ENCODE results near the gene GAL3ST2. TPM values are rescaled to one million over a fixed set of nuclear protein-coding genes. Genes with fewer than 3 reads are reported as not detected.

The GAL3ST2 gene
- polyA plus RNA-seq, 1 experiment = not detected

DNA sequence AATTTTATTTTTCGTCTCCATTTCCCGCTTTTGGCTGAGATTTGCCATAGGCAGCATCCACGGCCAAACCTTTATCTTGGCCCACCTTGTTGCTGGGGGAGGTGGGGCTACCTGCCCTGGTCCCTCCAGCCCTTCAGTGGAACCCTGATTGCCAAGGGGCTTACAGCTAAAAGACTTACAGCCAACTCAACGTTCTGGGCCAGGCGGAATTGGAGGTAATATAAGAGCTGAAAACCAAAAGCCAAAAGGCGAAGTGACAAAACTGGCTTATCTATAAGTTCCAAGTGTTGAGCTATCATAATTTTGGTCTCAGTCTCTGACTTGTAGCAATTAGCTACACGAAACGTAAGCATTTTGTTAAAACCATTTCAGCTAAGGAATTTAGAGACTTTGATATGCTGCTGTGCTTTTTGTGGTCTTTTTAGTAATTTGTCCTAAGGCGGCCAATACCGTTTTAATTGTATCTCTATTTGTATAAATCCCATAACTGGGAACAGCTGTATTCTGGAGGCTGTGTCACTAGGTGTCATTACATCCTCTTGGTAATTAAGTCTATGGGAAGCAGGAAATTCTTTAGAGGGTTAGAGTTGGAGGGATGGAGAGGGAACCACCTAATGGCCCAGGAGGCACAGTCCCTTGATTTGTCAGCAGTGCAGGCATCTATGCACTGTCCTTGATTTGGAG, 58.0 kb downstream of the GAL3ST2 start:
- no peak overlapping the region for H3K4me3 ChIP-seq (ENCODE audit: low read depth, low read length)
- ChIA-PET POLR2A (no interaction called here), CTCF (interaction anchor here (0.7 to 1.4 kb wide), 3 partner anchors 9 to 44 kb away, joined by 3 to 6 read pairs (median 4); no protein-coding TSS in a partner anchor)
- H3K36me3 ChIP-seq (ENCODE audit: control insufficient read depth, insufficient read depth, low read length) = no peaks in the 10 kb centered on the region
- DNase-seq (ENCODE audit: low read depth) = no peak
- TF ChIP-seq, protein P1, sequence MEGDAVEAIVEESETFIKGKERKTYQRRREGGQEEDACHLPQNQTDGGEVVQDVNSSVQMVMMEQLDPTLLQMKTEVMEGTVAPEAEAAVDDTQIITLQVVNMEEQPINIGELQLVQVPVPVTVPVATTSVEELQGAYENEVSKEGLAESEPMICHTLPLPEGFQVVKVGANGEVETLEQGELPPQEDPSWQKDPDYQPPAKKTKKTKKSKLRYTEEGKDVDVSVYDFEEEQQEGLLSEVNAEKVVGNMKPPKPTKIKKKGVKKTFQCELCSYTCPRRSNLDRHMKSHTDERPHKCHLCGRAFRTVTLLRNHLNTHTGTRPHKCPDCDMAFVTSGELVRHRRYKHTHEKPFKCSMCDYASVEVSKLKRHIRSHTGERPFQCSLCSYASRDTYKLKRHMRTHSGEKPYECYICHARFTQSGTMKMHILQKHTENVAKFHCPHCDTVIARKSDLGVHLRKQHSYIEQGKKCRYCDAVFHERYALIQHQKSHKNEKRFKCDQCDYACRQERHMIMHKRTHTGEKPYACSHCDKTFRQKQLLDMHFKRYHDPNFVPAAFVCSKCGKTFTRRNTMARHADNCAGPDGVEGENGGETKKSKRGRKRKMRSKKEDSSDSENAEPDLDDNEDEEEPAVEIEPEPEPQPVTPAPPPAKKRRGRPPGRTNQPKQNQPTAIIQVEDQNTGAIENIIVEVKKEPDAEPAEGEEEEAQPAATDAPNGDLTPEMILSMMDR (IDR thresholded peaks at IDR 0.05; ENCODE audit: insufficient read depth, low read depth, low read length) = no peak
- H3K27me3 ChIP-seq (ENCODE audit: control insufficient read depth, insufficient read depth, low read length) = peaks cover 8% of the 10 kb centered on the region

DNA sequence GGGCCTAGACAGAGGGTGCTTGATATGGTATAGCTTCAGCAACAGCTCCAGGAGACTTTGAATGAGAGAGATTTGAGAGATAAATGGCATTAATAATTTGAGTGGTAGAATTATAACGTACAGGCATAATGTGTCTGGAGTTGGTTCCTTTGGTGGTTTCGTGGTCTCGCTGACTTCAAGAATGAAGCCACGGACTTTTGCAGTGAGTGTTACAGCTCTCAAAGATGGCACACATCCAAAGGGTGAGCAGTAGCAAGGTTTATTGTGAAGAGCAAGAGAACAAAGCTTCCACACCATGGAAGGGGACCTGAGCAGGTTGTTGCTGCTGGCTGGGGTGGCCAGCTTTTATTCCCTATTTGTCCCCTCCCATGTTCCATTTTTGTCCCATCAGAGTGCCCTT, 59.0 kb downstream of the GAL3ST2 start:
- Histone ChIP-seq H3K27me3 (ENCODE audit: control insufficient read depth, insufficient read depth, low read length) (peaks cover 8% of the 10 kb centered on the region), H3K4me3 (ENCODE audit: low read depth, low read length) (no peak overlapping the region), H3K36me3 (ENCODE audit: control insufficient read depth, insufficient read depth, low read length) (no peaks in the 10 kb centered on the region)
- POLR2A ChIA-PET = no interaction called here
- CTCF ChIA-PET = interaction anchor here (1.4 kb wide), 2 partner anchors 10 to 43 kb away, joined by 3 to 6 read pairs; no protein-coding TSS in a partner anchor
- TF ChIP-seq, protein P1 (IDR thresholded peaks at IDR 0.05; ENCODE audit: insufficient read depth, low read depth, low read length) = no peak
- no peak for DNase-seq (ENCODE audit: low read depth)

DNA sequence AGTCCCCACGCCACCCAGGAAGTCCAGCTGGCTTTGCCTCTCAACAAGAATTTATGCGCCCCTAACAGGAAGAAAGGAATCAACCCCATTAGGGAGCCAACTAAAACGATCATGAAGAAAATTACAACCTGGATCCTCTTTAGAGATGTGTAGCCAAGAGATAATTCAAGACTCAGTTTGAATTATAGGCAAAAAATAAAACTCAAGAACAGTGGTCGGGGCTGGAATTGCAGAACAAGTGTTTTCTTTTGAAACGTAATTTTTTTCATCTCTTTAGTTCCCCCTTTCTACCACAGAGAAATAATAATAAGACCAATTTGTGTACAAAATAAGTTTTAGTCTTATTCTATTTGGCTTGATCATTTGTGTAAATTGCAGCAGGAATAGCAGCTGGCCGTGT, 59.7 kb downstream of the GAL3ST2 start:
- Histone ChIP-seq H3K27me3 (ENCODE audit: control insufficient read depth, insufficient read depth, low read length) (peaks cover 8% of the 10 kb centered on the region), H3K4me3 (ENCODE audit: low read depth, low read length) (no peak overlapping the region), H3K36me3 (ENCODE audit: control insufficient read depth, insufficient read depth, low read length) (no peaks in the 10 kb centered on the region)
- POLR2A ChIA-PET = no interaction called here
- CTCF ChIA-PET = interaction anchor here (1.4 kb wide), 1 partner anchor 43 kb away, joined by 6 read pairs; no protein-coding TSS in a partner anchor
- TF ChIP-seq, protein P1 (IDR thresholded peaks at IDR 0.05; ENCODE audit: insufficient read depth, low read depth, low read length) = no peak
- DNase-seq (ENCODE audit: low read depth) = no peak

DNA sequence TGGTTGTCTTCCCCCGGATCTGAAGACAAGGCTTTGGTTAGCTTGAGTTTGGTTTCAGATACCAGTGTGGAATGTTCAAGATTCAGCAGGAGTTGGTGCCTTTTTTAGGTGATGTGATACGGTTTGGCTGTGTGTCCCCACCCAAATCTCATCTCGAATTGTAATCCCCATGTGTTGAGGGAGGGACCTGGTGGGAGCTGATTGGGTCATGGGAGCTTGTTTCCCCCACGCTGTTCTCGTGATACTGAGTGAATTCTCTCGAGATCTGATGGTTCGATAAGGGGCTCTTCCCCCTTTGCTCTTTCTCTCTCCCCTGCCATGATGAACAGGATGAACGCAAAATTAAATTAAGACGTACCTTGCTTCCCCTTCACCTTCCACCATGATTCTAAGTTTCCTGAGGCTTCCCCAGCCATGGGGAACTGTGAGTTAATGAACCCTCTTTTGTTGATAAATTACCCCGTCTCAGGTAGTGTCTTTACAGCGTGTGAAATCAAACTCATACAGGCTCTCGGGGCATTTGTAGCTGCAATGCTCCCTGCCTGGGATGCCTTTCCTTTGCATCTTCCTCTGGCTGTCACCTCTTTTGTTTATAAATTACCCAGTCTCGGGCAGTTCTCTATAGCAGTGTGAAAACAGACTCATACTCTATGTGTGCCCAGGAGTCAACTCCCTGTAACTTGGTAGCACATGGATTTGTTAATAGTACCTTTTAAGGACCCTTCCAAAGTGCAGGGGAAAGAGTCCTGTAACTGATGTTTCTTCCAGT, 60.8 kb downstream of the GAL3ST2 start:
- TF ChIP-seq, protein P1 (IDR thresholded peaks at IDR 0.05; ENCODE audit: insufficient read depth, low read depth, low read length) = no peak
- no peaks in the 10 kb centered on the region for H3K36me3 ChIP-seq (ENCODE audit: control insufficient read depth, insufficient read depth, low read length)
- ChIA-PET CTCF (interaction anchor here (1.2 to 1.5 kb wide), 2 partner anchors 11 to 14 kb away, joined by 3 read pairs; no protein-coding TSS in a partner anchor), POLR2A (no interaction called here)
- no peak for DNase-seq (ENCODE audit: low read depth)
- no peak overlapping the region for H3K4me3 ChIP-seq (ENCODE audit: low read depth, low read length)
- H3K27me3 ChIP-seq (ENCODE audit: control insufficient read depth, insufficient read depth, low read length) = peaks cover 8% of the 10 kb centered on the region

Measured in BJ (cell line).